Endothelial cell of umbilical vein (primary cell): ENCODE measurements around the gene MYMK.

Experiments
- CTCF ChIP-seq, 2 donors: IDR thresholded peaks; 1 replicate in 1 of 2; 2 replicates in 1 of 2; pipeline ENCODE4 v1.5.1; 2011; ENCODE audit warnings: low read length in 2 of 2, mild to moderate bottlenecking in 2 of 2, moderate library complexity in 2 of 2, control low read depth in 1 of 2, inconsistent platforms in 1 of 2, low read depth in 1 of 2; ENCODE audit not compliant: insufficient read depth in 1 of 2; ENCODE audit errors: extremely low read depth in 1 of 2
- EZH2 ChIP-seq: IDR thresholded peaks from 2 replicates; pipeline ENCODE4 v1.6.1; 2012; ENCODE audit warnings: borderline replicate concordance, low read depth, mild to moderate bottlenecking, moderate library complexity, low read length, inconsistent platforms; ENCODE audit not compliant: severe bottlenecking
- MYC ChIP-seq: IDR thresholded peaks from one replicate; pipeline ENCODE4 v1.6.1; 2011; ENCODE audit warnings: mild to moderate bottlenecking, low read depth, low read length
- POLR2A ChIP-seq: IDR thresholded peaks from 2 replicates; pipeline ENCODE4 v1.6.1; 2012; ENCODE audit warnings: low read depth, mild to moderate bottlenecking, control low read depth, low read length

GRCh38 chr9:133513214-133514100 lies 11.3 kb downstream of the MYMK start:
- TF ChIP-seq CTCF (IDR thresholded peaks at IDR 0.05; ENCODE audit: extremely low read depth in 1 of 2, insufficient read depth in 1 of 2, low read depth in 1 of 2, low read length in 2 of 2) (no peak), POLR2A (no peak), MYC (no peak), EZH2 (no peak)
